ENCODE results near the gene HSPA1A. TPM values are rescaled to one million over a fixed set of nuclear protein-coding genes. Genes with fewer than 3 reads are reported as not detected.

HSPA1A gene
- total and polyA plus RNA-seq, 4 donors = 90.6 to 1,149 (median 139) TPM

DNA sequence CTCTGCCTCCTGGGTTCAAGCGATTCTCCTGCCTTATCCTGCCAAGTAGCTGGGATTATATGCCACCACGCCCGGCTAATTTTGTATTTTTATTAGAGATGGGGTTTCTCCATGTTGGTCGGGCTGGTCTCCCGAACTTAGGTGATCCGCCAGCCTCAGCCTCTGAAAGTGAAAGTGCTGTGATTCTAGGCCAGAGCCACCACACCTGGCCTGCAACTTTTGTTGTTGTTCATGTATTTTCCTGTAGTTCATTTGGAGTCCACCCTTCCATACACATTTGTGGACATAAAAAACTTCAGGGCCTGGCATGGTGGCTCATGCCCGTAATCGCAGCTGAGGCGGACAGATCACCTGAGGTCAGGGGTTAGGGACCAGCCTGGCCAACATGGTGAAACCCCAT lies 26.7 kb downstream of the HSPA1A start:
- H3K27ac ChIP-seq (ENCODE audit: low read depth in 1 of 2, low read length in 1 of 2) = no peak overlapping the region
- no peak for ATAC-seq (ENCODE audit: insufficient read depth, low FRiP score)
- peaks cover under 1 to 11% (median 7%) of the 10 kb centered on the region in 5 donors for H3K4me1 ChIP-seq (ENCODE audit: control insufficient read depth in 5 of 5, insufficient read depth in 5 of 5, low read length in 5 of 5)
- H3K27me3 ChIP-seq (ENCODE audit: control insufficient read depth in 3 of 3, insufficient read depth in 3 of 3, low read length in 2 of 3) = no peaks in the 10 kb centered on the region
- peaks cover 16 to 30% (median 27%) of the 10 kb centered on the region in 4 donors for H3K36me3 ChIP-seq (ENCODE audit: control insufficient read depth in 4 of 4, insufficient read depth in 4 of 4, low read length in 4 of 4)
- no peak for DNase-seq
- H3K9ac ChIP-seq (ENCODE audit: insufficient read depth in 1 of 2, low read length in 2 of 2) = no peak overlapping the region
- no peak overlapping the region for H3K4me3 ChIP-seq
- TF ChIP-seq, protein P1, sequence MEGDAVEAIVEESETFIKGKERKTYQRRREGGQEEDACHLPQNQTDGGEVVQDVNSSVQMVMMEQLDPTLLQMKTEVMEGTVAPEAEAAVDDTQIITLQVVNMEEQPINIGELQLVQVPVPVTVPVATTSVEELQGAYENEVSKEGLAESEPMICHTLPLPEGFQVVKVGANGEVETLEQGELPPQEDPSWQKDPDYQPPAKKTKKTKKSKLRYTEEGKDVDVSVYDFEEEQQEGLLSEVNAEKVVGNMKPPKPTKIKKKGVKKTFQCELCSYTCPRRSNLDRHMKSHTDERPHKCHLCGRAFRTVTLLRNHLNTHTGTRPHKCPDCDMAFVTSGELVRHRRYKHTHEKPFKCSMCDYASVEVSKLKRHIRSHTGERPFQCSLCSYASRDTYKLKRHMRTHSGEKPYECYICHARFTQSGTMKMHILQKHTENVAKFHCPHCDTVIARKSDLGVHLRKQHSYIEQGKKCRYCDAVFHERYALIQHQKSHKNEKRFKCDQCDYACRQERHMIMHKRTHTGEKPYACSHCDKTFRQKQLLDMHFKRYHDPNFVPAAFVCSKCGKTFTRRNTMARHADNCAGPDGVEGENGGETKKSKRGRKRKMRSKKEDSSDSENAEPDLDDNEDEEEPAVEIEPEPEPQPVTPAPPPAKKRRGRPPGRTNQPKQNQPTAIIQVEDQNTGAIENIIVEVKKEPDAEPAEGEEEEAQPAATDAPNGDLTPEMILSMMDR (IDR thresholded peaks at IDR 0.05; ENCODE audit: control extremely low read depth, extremely low read depth) = no peak
- no peaks in the 10 kb centered on the region for H3K9me3 ChIP-seq (ENCODE audit: control insufficient read depth in 4 of 4, insufficient read depth in 3 of 4, low read length in 3 of 4)
- 94 to 95% methylated on average over 9 of the region's 9 CpGs for WGBS, 2 donors

DNA sequence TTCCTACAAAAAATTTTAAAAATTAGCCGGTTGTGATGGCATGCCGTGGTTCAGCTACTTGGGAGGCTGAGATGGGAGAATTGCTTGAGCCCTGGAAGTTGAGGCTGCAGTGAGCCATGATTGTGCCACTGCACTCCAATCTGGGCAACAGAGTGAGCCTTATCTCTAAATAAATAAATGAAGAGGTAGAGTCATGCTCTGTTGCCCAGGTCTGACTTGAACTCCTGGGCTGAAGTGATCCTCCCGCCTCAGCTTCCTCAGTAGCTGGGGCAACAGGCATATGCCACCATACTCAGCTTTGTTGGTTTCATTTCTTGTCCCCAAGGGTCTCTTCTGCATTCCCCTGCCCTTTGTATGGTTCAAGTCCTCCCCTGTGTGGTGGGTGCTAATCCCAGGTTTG lies 29.2 kb downstream of the HSPA1A start:
- DNase-seq (no peak), ATAC-seq (ENCODE audit: insufficient read depth, low FRiP score) (no peak)
- Histone ChIP-seq H3K4me3 (no peak overlapping the region), H3K9me3 (ENCODE audit: control insufficient read depth in 4 of 4, insufficient read depth in 3 of 4, low read length in 3 of 4) (no peaks in the 10 kb centered on the region), H3K4me1 (ENCODE audit: control insufficient read depth in 5 of 5, insufficient read depth in 5 of 5, low read length in 5 of 5) (no peaks in the 10 kb centered on the region), H3K27me3 (ENCODE audit: control insufficient read depth in 3 of 3, insufficient read depth in 3 of 3, low read length in 2 of 3) (no peaks in the 10 kb centered on the region), H3K36me3 (ENCODE audit: control insufficient read depth in 4 of 4, insufficient read depth in 4 of 4, low read length in 4 of 4) (peaks cover 5 to 11% (median 7%) of the 10 kb centered on the region in 4 donors), H3K27ac (ENCODE audit: low read depth in 1 of 2, low read length in 1 of 2) (no peak overlapping the region), H3K9ac (ENCODE audit: insufficient read depth in 1 of 2, low read length in 2 of 2) (no peak overlapping the region)
- TF ChIP-seq, protein P1 (IDR thresholded peaks at IDR 0.05; ENCODE audit: control extremely low read depth, extremely low read depth) = no peak
- 93 to 95% methylated on average over 3 of the region's 3 CpGs for WGBS, 2 donors

DNA sequence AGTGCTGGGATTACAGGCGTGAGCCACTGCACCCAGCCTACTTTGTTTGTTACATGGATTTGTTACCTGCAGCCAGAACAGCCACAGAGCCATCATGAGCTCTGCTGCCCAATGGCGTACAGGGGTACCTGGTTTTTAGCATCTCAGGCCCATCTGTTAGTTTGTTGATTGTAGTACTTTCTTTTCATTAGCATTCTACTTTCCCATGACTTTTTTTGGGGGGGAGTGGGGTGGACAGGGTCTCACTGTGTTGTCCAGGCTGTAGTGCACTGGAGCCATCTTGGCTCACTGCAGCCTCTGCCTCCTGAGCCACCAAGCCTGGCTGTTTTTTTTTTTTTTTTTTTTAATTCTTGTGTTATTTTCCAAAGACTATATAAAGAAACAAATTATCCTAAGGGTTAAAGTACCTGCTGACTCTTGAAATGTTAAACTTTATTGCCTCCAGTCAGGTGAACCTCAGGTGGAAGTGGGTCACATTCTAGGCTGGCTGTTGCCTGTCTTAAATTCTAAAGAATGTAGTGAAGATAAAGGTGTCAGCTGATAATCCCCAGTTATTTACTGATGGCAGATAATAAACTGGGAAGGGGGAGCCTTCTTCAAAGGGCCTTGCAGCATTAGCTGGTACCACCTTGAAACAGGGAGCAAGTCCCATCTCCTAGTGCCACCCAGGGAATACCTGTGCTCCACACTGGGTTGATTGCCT lies 32.1 kb downstream of the HSPA1A start:
- H3K36me3 ChIP-seq (ENCODE audit: control insufficient read depth in 4 of 4, insufficient read depth in 4 of 4, low read length in 4 of 4) = no peaks in the 10 kb centered on the region
- 93 to 100% methylated on average over 2 of the region's 2 CpGs for WGBS, 2 donors
- no peak overlapping the region for H3K4me3 ChIP-seq
- ATAC-seq (ENCODE audit: insufficient read depth, low FRiP score) (no peak), DNase-seq (no peak)
- no peaks in the 10 kb centered on the region for H3K9me3 ChIP-seq (ENCODE audit: control insufficient read depth in 4 of 4, insufficient read depth in 3 of 4, low read length in 3 of 4)
- H3K27ac ChIP-seq (ENCODE audit: low read depth in 1 of 2, low read length in 1 of 2) = no peak overlapping the region
- no peaks in the 10 kb centered on the region for H3K27me3 ChIP-seq (ENCODE audit: control insufficient read depth in 3 of 3, insufficient read depth in 3 of 3, low read length in 2 of 3)
- H3K9ac ChIP-seq (ENCODE audit: insufficient read depth in 1 of 2, low read length in 2 of 2) = no peak overlapping the region
- TF ChIP-seq, protein P1 (IDR thresholded peaks at IDR 0.05; ENCODE audit: control extremely low read depth, extremely low read depth) = no peak
- no peaks in the 10 kb centered on the region for H3K4me1 ChIP-seq (ENCODE audit: control insufficient read depth in 5 of 5, insufficient read depth in 5 of 5, low read length in 5 of 5)

Data from lung (tissue), 12 donors.